BE2C (cell line): ENCODE measurements around the gene MBP.

Experiments used
- DNase-seq: peaks from one replicate; pipeline ENCODE4 v3.0.0-alpha.2; 2020
- H3K27me3 ChIP-seq: fragments of 250-450 bp; sonication (Bioruptor Pico); 2 replicates; pipeline ENCODE4 v1.5.1; 2020; ENCODE audit warnings: mild to moderate bottlenecking
- H3K36me3 ChIP-seq: fragments of 250-450 bp; sonication (Bioruptor Pico); 2 replicates; pipeline ENCODE4 v1.5.1; 2020; ENCODE audit warnings: mild to moderate bottlenecking
- H3K4me1 ChIP-seq: fragments of 250-450 bp; sonication (Bioruptor Pico); 2 replicates; pipeline ENCODE4 v1.5.1; 2020
- H3K4me3 ChIP-seq: 2 replicates; pipeline ENCODE4 v1.5.1; 2011; ENCODE audit warnings: low read depth, low read length
- H3K9me3 ChIP-seq: fragments of 250-450 bp; sonication (Bioruptor Pico); 2 replicates; pipeline ENCODE4 v1.5.1; 2020
- TF ChIP-seq, protein P1 (sequence below): IDR thresholded peaks from 2 replicates; pipeline ENCODE4 v1.5.1; 2012; ENCODE audit warnings: mild to moderate bottlenecking, low read depth, low read length

The MBP gene

GRCh38 chr18:77012806-77013541, 119.6 kb downstream of the MBP start:
- no peak for DNase-seq
- Histone ChIP-seq H3K4me1 (no peaks in the 10 kb centered on the region), H3K36me3 (no peaks in the 10 kb centered on the region), H3K27me3 (no peaks in the 10 kb centered on the region), H3K4me3 (no peak overlapping the region), H3K9me3 (no peaks in the 10 kb centered on the region)
- TF ChIP-seq, protein P1, sequence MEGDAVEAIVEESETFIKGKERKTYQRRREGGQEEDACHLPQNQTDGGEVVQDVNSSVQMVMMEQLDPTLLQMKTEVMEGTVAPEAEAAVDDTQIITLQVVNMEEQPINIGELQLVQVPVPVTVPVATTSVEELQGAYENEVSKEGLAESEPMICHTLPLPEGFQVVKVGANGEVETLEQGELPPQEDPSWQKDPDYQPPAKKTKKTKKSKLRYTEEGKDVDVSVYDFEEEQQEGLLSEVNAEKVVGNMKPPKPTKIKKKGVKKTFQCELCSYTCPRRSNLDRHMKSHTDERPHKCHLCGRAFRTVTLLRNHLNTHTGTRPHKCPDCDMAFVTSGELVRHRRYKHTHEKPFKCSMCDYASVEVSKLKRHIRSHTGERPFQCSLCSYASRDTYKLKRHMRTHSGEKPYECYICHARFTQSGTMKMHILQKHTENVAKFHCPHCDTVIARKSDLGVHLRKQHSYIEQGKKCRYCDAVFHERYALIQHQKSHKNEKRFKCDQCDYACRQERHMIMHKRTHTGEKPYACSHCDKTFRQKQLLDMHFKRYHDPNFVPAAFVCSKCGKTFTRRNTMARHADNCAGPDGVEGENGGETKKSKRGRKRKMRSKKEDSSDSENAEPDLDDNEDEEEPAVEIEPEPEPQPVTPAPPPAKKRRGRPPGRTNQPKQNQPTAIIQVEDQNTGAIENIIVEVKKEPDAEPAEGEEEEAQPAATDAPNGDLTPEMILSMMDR = no peak

DNA sequence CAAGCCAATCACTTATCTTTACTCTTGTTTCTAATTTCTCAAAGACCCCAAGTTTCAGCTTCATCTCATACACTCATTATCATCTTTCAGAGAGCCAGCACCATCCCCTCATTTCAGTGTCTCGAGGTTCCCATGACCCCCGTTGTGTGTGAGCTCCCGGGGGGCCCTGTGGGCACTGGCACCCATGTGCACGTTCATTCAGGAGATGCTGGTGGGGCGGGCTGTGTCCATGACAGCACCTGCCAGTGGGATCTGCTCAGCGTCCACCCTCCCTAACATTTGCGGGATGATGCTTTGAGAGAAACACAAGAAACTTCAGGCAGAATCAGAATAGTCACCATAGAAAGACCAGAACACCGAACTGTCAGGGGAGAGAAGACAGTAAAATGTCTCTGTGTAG, 120.5 kb downstream of the MBP start:
- no peaks in the 10 kb centered on the region for H3K36me3 ChIP-seq
- H3K4me3 ChIP-seq = no peak overlapping the region
- H3K4me1 ChIP-seq = no peaks in the 10 kb centered on the region
- H3K9me3 ChIP-seq = no peaks in the 10 kb centered on the region
- H3K27me3 ChIP-seq = no peaks in the 10 kb centered on the region
- TF ChIP-seq, protein P1 = no peak
- DNase-seq = no peak

GRCh38 chr18:77009675-77010074, 122.9 kb downstream of the MBP start:
- Histone ChIP-seq H3K36me3 (no peaks in the 10 kb centered on the region), H3K27me3 (no peaks in the 10 kb centered on the region), H3K9me3 (no peaks in the 10 kb centered on the region), H3K4me3 (no peak overlapping the region), H3K4me1 (no peaks in the 10 kb centered on the region)
- DNase-seq = no peak
- TF ChIP-seq, protein P1 = no peak

GRCh38 chr18:77008576-77009315, 123.8 kb downstream of the MBP start:
- H3K9me3 ChIP-seq = no peaks in the 10 kb centered on the region
- TF ChIP-seq, protein P1 = no peak
- H3K4me1 ChIP-seq = no peaks in the 10 kb centered on the region
- no peaks in the 10 kb centered on the region for H3K36me3 ChIP-seq
- no peak overlapping the region for H3K4me3 ChIP-seq
- H3K27me3 ChIP-seq = no peaks in the 10 kb centered on the region
- no peak for DNase-seq

GRCh38 chr18:77008006-77008405, 124.6 kb downstream of the MBP start:
- TF ChIP-seq, protein P1 = no peak
- no peaks in the 10 kb centered on the region for H3K4me1 ChIP-seq
- no peaks in the 10 kb centered on the region for H3K9me3 ChIP-seq
- H3K36me3 ChIP-seq = no peaks in the 10 kb centered on the region
- no peaks in the 10 kb centered on the region for H3K27me3 ChIP-seq
- H3K4me3 ChIP-seq = no peak overlapping the region
- no peak for DNase-seq

- no peaks in the 10 kb centered on the region for H3K9me3 ChIP-seq
- no peaks in the 10 kb centered on the region for H3K27me3 ChIP-seq
- TF ChIP-seq, protein P1 = no peak
- no peak for DNase-seq
- H3K36me3 ChIP-seq = no peaks in the 10 kb centered on the region
- H3K4me3 ChIP-seq = no peak overlapping the region
- no peaks in the 10 kb centered on the region for H3K4me1 ChIP-seq
Measured at GRCh38 chr18:77007251-77007650, 125.3 kb downstream of the MBP start.
